GM12878 (cell line): ENCODE measurements around the gene CNPY2. TPM values are rescaled to one million over a fixed set of nuclear protein-coding genes. Genes with fewer than 3 reads are reported as not detected.

ENCODE experiments used
- ATAC-seq: fragments of 200-7000 bp; cut with Tn5 transposase; 3 replicates; pipeline ENCODE4 v1.9.1; 2020; ENCODE audit warnings: mild to moderate bottlenecking, moderate library complexity
- BruUV-seq: library from RNA; stranded (reverse); fragments of 400-500 nt; replicated peaks from 2 replicates; lab custom pipeline; 2021; lab: Mats Ljungman, UMichigan
- CTCF ChIA-PET: fragments of 300-600 bp; sonication (Branson Sonifier 250); formaldehyde crosslinking; extraction: SDS; loops from one replicate; lab custom pipeline; 2021; ENCODE audit warnings: inconsistent platforms; lab: Yijun Ruan, JAX
- POLR2A ChIA-PET: fragments of 350-600 bp; formaldehyde crosslinking; extraction: SDS; loops from one replicate; lab custom pipeline; 2021; ENCODE audit warnings: inconsistent platforms; lab: Charles Lee
- RAD21 ChIA-PET: fragments of 300-600 bp; sonication (Branson Sonifier 250); formaldehyde crosslinking; loops from one replicate; lab custom pipeline; 2023; ENCODE audit warnings: antibody characterized with exemption; ENCODE audit not compliant: unreplicated experiment; lab: Charles Lee
- SMC1A ChIA-PET: fragments of 300-600 bp; sonication (Branson Sonifier 250); formaldehyde crosslinking; loops from one replicate; lab custom pipeline; 2023; ENCODE audit not compliant: unreplicated experiment, uncharacterized antibody; lab: Charles Lee
- DNase-seq: peaks from one replicate; pipeline ENCODE4 v3.0.0-alpha.2; 2011; ENCODE audit warnings: low read depth, low spot score
- FAIRE-seq: peaks from 3 replicates; lab custom pipeline; 2011; peaks lifted over from hg19 to GRCh38; lab: Jason Lieb, UNC
- H2AFZ ChIP-seq: 2 replicates; pipeline ENCODE4 v1.6.0; 2011; ENCODE audit warnings: low read depth, low read length, control low read depth; ENCODE audit not compliant: control insufficient read depth
- H3K27ac ChIP-seq: 2 replicates; pipeline ENCODE4 v1.5.1; 2011; ENCODE audit warnings: control low read depth; ENCODE audit not compliant: control insufficient read depth, insufficient read depth
- H3K27me3 ChIP-seq, 2 experiments: replicated peaks in 1 of 2; 2 replicates each; pipeline versions ENCODE4 v1.6.0 to v1.6.1; 2011; ENCODE audit warnings: low read length in 1 of 2; ENCODE audit not compliant: control insufficient read depth in 2 of 2, insufficient read depth in 2 of 2
- H3K36me3 ChIP-seq, 2 experiments: 2 replicates each; pipeline ENCODE4 v1.5.1; 2011; ENCODE audit warnings: low read length in 1 of 2; ENCODE audit not compliant: control insufficient read depth in 2 of 2, insufficient read depth in 2 of 2
- H3K4me1 ChIP-seq: 2 replicates; pipeline ENCODE4 v1.6.1; 2011; ENCODE audit warnings: mild to moderate bottlenecking, low read length, moderate library complexity, mixed read lengths; ENCODE audit not compliant: control insufficient read depth, insufficient read depth
- H3K4me2 ChIP-seq: 2 replicates; pipeline ENCODE4 v1.6.0; 2011; ENCODE audit warnings: control low read depth; ENCODE audit not compliant: control insufficient read depth, insufficient read depth
- H3K4me3 ChIP-seq: fragments of 200-600 bp; sonication (generic); 2 replicates; pipeline ENCODE4 v1.5.1; 2016
- H3K79me2 ChIP-seq: 2 replicates; pipeline ENCODE4 v1.6.0; 2011; ENCODE audit warnings: low read length; ENCODE audit not compliant: control insufficient read depth, insufficient read depth
- H3K9ac ChIP-seq: 2 replicates; pipeline ENCODE4 v1.8.0; 2011; ENCODE audit warnings: low read length, control low read depth, mixed read lengths; ENCODE audit not compliant: control insufficient read depth, insufficient read depth
- H3K9me3 ChIP-seq: replicated peaks from 3 replicates; pipeline ENCODE4 v1.5.1; 2011; ENCODE audit warnings: mild to moderate bottlenecking, low read length; ENCODE audit not compliant: control insufficient read depth, insufficient read depth
- H4K20me1 ChIP-seq: 2 replicates; pipeline ENCODE4 v1.6.0; 2011; ENCODE audit not compliant: control insufficient read depth, insufficient read depth
- CEBPB ChIP-seq, 2 experiments: fragments of 150-350 bp in 1 of 2; IDR thresholded peaks; 2 replicates each; pipeline ENCODE4 v1.6.1; 2012 to 2014; ENCODE audit warnings: low read depth in 2 of 2, low read length in 2 of 2, borderline replicate concordance in 1 of 2, inconsistent platforms in 1 of 2
- DPF2 ChIP-seq: fragments of 450-650 bp; IDR thresholded peaks from 2 replicates; pipeline ENCODE4 v1.6.1; 2017; ENCODE audit warnings: mild to moderate bottlenecking
- EP300 ChIP-seq, 2 experiments: fragments of 150-350 bp in 1 of 2; IDR thresholded peaks; 2 replicates each; pipeline ENCODE4 v1.6.1; 2011 to 2012; ENCODE audit warnings: low read depth in 2 of 2, low read length in 2 of 2, borderline replicate concordance in 1 of 2, improper control_type of control experiment in 1 of 2, inconsistent platforms in 1 of 2; ENCODE audit not compliant: control insufficient read depth in 1 of 2
- EZH2 ChIP-seq: IDR thresholded peaks from 2 replicates; pipeline ENCODE4 v1.6.1; 2012; ENCODE audit warnings: low read depth, mild to moderate bottlenecking, control low read depth, inconsistent platforms, low read length, borderline replicate concordance; ENCODE audit not compliant: control insufficient read depth
- FOXM1 ChIP-seq: IDR thresholded peaks from 2 replicates; pipeline ENCODE4 v1.6.1; 2012; ENCODE audit warnings: low read depth, mild to moderate bottlenecking, inconsistent platforms, low read length, moderate library complexity
- GABPA ChIP-seq: IDR thresholded peaks from 2 replicates; pipeline ENCODE4 v1.6.1; 2014; ENCODE audit warnings: antibody characterized with exemption, low read depth, mild to moderate bottlenecking, inconsistent platforms
- PKNOX1 ChIP-seq: fragments of 450-650 bp; IDR thresholded peaks from 2 replicates; pipeline ENCODE4 v1.6.1; 2016; ENCODE audit warnings: mild to moderate bottlenecking
- POU2F2 ChIP-seq: IDR thresholded peaks from 3 replicates; pipeline ENCODE4 v1.6.1; 2011; ENCODE audit warnings: low read depth, mild to moderate bottlenecking, low read length, borderline replicate concordance
- RAD51 ChIP-seq: fragments of 450-650 bp; IDR thresholded peaks from 2 replicates; pipeline ENCODE4 v1.6.1; 2016; ENCODE audit warnings: moderate library complexity, mild to moderate bottlenecking, inconsistent platforms
- RELA ChIP-seq: fragments of 450-650 bp; IDR thresholded peaks from 2 replicates; pipeline ENCODE4 v1.8.0; 2014; ENCODE audit warnings: borderline replicate concordance; ENCODE audit not compliant: partially characterized antibody
- SMARCA5 ChIP-seq: fragments of 450-650 bp; IDR thresholded peaks from 2 replicates; pipeline ENCODE4 v1.6.1; 2017; ENCODE audit warnings: mild to moderate bottlenecking
- SMC3 ChIP-seq: IDR thresholded peaks from 2 replicates; pipeline ENCODE4 v1.6.1; 2011; ENCODE audit warnings: low read length, improper control_type of control experiment, borderline replicate concordance
- SRF ChIP-seq, 2 experiments: IDR thresholded peaks; 2 replicates each; pipeline ENCODE4 v1.6.1; 2011; ENCODE audit warnings: low read depth in 2 of 2, low read length in 2 of 2, mild to moderate bottlenecking in 1 of 2, moderate library complexity in 1 of 2
- STAT3 ChIP-seq: IDR thresholded peaks from 2 replicates; pipeline ENCODE4 v1.6.1; 2011; ENCODE audit warnings: low read depth, low read length, improper control_type of control experiment
- TBL1XR1 ChIP-seq: IDR thresholded peaks from 2 replicates; pipeline ENCODE4 v1.6.1; 2012; ENCODE audit warnings: low read depth, low read length, improper control_type of control experiment
- TCF3 ChIP-seq: IDR thresholded peaks from 2 replicates; pipeline ENCODE4 v1.6.1; 2012; ENCODE audit warnings: low read depth, mild to moderate bottlenecking, low read length, borderline replicate concordance; ENCODE audit not compliant: insufficient read depth
- ZNF217 ChIP-seq: fragments of 450-650 bp; IDR thresholded peaks from 2 replicates; pipeline ENCODE4 v1.6.1; 2017; ENCODE audit warnings: antibody characterized with exemption, mild to moderate bottlenecking
- WGBS: methylation state at CpG from one replicate; pipeline ENCODE4 v1.1.6; 2016; ENCODE audit warnings: low lambda C conversion rate; ENCODE audit not compliant: insufficient replicate concordance, insufficient coverage; ENCODE audit errors: missing lambda C conversion rate; 5-methylcytosine and 5-hydroxymethylcytosine counted together
- in situ Hi-C: fragments of 300-500 bp; cut with MboI; formaldehyde crosslinking; loops from 9 replicates; pipeline ENCODE4 v1.14.3; 2018; ENCODE audit warnings: mixed read lengths
- intact Hi-C: fragments of 100-400 bp; cut with micrococcal nuclease; formaldehyde crosslinking; loops from one replicate; pipeline ENCODE4 v1.14.2; 2022; ENCODE audit not compliant: unreplicated experiment
- polyA plus RNA-seq, 11 experiments: library from polyadenylated mRNA; depleted of rRNA in 4 of 11; unstranded in 6 of 11; stranded (reverse) in 5 of 11; fragments of >200 nt; fragmentation: Nextera tagmentation in 4 of 11; fragmentation: Illumina TruSeq in 1 of 11; extraction: Ambion mirVana in 4 of 11; extraction: Trizol in 1 of 11; gene quantifications; 1 replicate in 1 of 11; 2 replicates in 10 of 11; pipeline versions ENCODE4 v1.2.1 to v1.2.3, GENCODE V29; 2011 to 2016; ENCODE audit warnings: inconsistent platforms in 2 of 11, missing spikeins in 2 of 11, low read depth in 1 of 11
- total RNA-seq, 4 experiments: library from RNA; depleted of rRNA in 3 of 4; stranded (reverse); fragments of >200 nt in 3 of 4; fragmentation: Illumina TruSeq in 1 of 4; extraction: Trizol in 1 of 4; gene quantifications; 2 replicates each; pipeline versions ENCODE4 v1.2.1 to v1.2.3, GENCODE V29; 2013 to 2021

Gene CNPY2
- total and polyA plus RNA-seq, 10 of the 15 experiments (the other 5 are each of a cell fraction or from before 2014, with no cell fraction given): 25.0 to 276 (median 87.8) TPM

- WGBS: 76% methylated on average over 8 of the region's 8 CpGs
- no peak for FAIRE-seq
Observed at GRCh38 chr12:56361487-56362129, 45.8 kb upstream of the CNPY2 start.

More at GRCh38 chr12:56361487-56362129, 45.8 kb upstream of the CNPY2 start:
- Histone ChIP-seq H2AFZ (no peak overlapping the region), H3K27ac (no peak overlapping the region), H3K27me3 (no peaks in the 10 kb centered on the region), H3K9me3 (no peaks in the 10 kb centered on the region), H3K4me2 (peak overlapping the region; percentile 56), H3K4me1 (peaks cover 5% of the 10 kb centered on the region; the same call in 1 of the 2 replicates), H3K9ac (no peak overlapping the region), H3K4me3 (peak overlapping the region; percentile 65; the same call in 1 of the 2 replicates), H3K79me2 (peaks cover 24% of the 10 kb centered on the region)
- intact Hi-C loops (loop anchor here (5.0 kb wide), 1 partner anchor 86 kb away; the partner anchor contains the start of gene TIMELESS), in situ Hi-C loops (no loop called here)
- no TSS peak for BruUV-seq
- DNase-seq (no peak), ATAC-seq (no peak)
- ChIA-PET CTCF (interaction anchor here (0.5 to 4.0 kb wide), 6 partner anchors 8 to 153 kb away, joined by 3 to 22 read pairs (median 5); no protein-coding TSS in a partner anchor), SMC1A (interaction anchor here (0.6 to 5.1 kb wide), 11 partner anchors 8 to 406 kb away, joined by 3 to 58 read pairs (median 13); partner anchors contain the start of genes CNPY2 and TIMELESS), POLR2A (interaction anchor here (1.0 to 7.9 kb wide), 5 partner anchors 12 to 97 kb away, joined by 4 to 140 read pairs (median 11); partner anchors contain the start of genes IL23A, PAN2 and TIMELESS)
- TF ChIP-seq GABPA (no peak), EZH2 (no peak), RAD51 (no peak), PKNOX1 (no peak), POU2F2 (no peak), FOXM1 (no peak), SMARCA5 (no peak), RELA (no peak), EP300 (IDR thresholded peaks at IDR 0.05; ENCODE audit: borderline replicate concordance in 1 of 2, control insufficient read depth in 1 of 2, low read depth in 2 of 2, low read length in 2 of 2) (no peak), TBL1XR1 (no peak), DPF2 (no peak), SRF (IDR thresholded peaks at IDR 0.05; ENCODE audit: low read depth in 2 of 2, low read length in 2 of 2) (no peak), SMC3 (no peak), CEBPB (IDR thresholded peaks at IDR 0.05; ENCODE audit: borderline replicate concordance in 1 of 2, low read depth in 2 of 2, low read length in 2 of 2) (no peak), ZNF217 (no peak), TCF3 (no peak), STAT3 (no peak)
- TF ChIP-seq, all 136 proteins: peak for 0
- RAD21 ChIA-PET: interaction anchor here (1.0 to 5.3 kb wide), 10 partner anchors 15 to 275 kb away, joined by 3 to 60 read pairs (median 22); partner anchors contain the start of genes CNPY2, IL23A and PAN2
- Histone ChIP-seq H3K36me3 (no peaks in the 10 kb centered on the region), H4K20me1 (no peaks in the 10 kb centered on the region)
